HG02763 (cell line): ENCODE results near the gene IGSF21.

Experiments used
- ATAC-seq: cut with Tn5 transposase; IDR thresholded peaks from one replicate; pipeline ENCODE4 v1.9.1; 2021; ENCODE audit warnings: mild to moderate bottlenecking, moderate library complexity; ENCODE audit not compliant: unreplicated experiment

IGSF21 gene

DNA sequence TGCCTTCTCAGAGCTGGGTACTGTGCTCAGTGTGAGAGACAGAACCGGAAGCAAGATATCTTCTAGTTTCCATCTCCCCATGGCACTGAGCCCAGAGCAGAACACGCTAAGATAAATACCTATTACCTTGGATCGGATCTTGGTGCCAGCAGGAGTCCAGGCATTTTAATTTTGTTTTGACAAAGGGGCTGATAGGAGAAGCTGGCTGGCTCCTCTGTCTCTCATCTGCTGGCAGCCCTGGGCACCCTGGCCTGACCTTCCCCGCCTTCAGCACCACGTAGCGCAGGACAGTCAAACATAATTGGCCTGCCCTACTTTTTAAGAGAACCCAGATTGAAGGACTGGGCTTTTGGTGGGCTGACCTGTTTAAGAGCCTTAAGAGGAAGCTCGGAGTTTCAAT lies 212.5 kb downstream of the IGSF21 start:
- no peak for ATAC-seq

DNA sequence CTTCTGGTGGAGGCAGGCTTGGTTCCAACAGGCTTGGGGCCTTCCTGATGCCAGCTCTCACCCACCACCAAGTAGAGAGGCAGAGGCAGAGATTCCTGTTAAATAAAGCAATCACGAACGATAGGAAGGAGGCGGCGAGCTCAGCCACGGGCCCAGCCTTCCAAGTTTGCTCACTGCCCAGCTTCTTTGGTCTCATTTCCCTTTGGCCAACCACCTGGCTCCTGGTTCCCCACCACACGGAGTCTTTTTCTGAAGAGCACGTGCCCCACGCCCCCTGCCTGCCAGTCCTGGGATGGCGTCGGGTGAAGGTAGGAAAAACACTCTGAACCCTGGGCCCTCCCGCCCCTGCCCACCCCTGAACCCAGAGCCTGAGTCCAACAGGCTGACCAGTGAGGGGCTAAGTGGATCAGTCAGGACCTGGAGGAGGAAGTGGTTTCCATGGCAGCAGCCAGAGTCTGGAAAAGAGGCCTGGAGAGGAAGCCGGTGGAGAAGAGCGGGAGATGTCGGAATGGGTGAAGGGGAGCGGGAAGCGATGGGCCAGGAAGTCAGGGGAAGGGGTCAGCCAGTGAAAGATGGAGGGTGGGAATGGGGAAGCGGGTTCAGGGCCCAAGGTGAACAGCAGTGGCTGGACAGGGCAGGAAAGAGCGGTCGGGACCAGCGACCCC lies 214.9 kb downstream of the IGSF21 start:
- no peak for ATAC-seq

DNA sequence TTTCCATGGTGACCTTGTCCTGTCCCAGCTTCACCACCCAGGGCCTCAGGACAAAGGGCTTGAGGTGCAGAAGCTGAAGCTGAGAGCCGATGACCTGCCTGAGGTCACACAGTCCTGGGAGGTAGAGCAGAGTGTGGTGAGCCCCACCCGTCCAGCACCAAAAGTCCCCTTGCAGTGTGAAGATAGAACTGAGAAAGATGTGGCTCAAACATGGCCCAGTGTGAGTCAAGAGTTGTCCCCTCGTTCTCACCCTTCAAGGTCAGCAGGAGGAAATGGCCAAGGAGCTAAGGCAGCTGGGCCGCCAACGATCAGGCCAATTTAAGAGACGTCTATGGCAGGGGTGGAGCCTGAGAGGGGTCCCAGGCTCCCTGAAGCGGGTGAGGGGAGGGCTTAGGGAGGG lies 215.7 kb downstream of the IGSF21 start:
- no peak for ATAC-seq

DNA sequence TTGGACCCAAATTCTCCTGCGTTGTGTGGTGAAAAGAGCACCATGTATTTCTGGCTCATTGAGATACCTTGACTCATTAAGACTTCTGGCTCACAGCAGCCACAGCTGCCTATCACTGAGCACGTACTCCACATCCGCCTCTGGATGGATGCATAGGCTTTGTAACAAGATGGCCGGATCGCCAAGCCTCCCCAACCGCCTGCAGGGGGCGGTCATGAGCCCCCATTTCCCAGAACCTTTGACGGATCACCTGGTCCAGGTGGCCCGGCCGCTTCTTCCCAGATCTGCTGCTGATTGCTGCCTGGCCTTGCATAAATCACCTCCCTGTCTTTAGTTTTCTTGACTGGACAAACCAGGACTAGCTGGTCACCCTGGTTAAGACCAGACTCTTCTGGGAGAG lies 216.6 kb downstream of the IGSF21 start:
- no peak for ATAC-seq

DNA sequence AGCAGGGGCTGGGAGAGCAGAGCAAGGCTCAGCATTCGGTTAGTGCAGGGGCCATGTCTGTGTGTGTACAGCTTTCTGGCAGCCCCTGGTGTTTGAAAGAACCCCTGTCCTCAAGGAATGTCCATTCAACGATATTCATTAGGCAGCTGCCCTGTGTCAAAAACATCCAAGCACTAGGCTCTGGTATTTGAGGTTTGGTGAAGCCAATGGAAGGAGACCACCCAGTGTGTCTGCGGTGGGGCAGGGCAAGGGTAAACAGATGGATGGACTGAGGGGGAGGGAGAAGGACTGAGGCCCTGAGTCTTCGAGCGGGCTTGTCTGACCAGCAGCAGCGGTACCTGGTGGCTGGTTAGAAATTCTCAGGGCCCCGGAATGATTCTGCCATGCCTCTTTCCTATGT lies 217.5 kb downstream of the IGSF21 start:
- no peak for ATAC-seq

DNA sequence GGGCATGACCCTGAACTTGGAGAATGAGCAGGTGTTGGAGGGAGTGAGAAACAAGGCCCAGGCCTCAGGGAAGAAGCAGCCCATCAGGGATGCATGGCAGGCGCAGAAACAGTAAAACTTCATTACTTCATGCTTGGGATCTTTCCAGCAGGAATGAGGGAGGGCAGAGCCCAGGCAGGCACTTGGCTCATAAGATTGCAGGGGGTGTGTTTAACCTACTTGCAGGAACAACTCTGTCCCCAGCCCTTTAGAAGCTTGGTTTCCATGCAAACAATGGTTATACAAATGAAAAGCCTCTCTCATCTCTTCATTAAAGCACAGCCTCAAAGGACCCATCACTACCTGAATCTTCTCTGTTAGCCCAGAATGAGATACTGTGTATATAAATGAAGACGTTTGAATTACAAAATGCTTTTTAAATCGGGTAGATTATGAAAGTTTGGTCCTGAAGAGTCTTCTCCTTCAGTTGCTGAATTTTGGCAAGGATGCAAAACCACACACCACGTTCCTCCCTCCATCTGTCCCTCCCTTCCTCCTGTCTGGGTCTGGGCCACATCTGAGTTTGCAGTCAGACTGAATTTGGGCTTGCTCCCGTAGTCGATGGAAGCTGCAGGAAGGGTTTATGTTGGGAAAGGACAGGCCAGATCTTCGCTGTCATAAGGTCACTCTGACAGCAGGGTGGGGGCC lies 218.8 kb downstream of the IGSF21 start:
- ATAC-seq = no peak

DNA sequence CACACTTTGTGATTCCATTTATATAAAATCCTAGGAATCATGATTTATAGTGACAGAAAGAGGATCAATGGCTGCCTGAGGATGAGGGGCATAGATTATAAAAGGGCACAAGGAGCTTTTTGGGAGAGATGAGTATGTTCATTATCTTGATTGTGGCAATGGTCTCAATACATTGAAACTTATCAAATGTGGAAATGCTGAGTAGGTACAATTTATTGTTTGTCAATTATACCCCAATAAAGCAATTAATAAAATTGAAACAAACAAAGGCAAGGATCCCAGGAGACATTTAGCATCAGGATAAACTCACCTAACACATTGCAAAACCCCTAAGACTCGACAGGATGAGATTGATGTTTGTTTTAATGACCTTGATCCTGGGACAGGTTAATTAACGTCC lies 220.1 kb downstream of the IGSF21 start:
- no peak for ATAC-seq

DNA sequence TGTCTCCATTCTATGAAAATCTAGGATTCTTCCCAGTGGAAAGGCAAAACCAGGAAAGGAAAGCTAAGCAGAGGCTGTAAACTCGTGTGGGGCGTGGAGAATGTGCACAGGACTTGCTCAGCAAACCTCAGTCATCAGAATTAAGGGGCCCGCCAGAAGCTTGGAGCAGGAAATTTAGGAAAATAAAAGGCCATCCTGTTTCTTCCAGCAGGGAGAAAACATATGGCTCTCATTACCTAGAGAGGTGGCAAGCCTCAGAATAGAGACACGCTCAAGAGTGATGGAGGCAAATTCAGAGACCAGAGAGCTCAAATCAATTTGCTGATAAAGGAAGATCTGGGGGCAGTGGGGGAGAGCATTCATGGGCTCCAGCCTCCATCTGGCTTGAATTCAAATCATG lies 221.2 kb downstream of the IGSF21 start:
- no peak for ATAC-seq

DNA sequence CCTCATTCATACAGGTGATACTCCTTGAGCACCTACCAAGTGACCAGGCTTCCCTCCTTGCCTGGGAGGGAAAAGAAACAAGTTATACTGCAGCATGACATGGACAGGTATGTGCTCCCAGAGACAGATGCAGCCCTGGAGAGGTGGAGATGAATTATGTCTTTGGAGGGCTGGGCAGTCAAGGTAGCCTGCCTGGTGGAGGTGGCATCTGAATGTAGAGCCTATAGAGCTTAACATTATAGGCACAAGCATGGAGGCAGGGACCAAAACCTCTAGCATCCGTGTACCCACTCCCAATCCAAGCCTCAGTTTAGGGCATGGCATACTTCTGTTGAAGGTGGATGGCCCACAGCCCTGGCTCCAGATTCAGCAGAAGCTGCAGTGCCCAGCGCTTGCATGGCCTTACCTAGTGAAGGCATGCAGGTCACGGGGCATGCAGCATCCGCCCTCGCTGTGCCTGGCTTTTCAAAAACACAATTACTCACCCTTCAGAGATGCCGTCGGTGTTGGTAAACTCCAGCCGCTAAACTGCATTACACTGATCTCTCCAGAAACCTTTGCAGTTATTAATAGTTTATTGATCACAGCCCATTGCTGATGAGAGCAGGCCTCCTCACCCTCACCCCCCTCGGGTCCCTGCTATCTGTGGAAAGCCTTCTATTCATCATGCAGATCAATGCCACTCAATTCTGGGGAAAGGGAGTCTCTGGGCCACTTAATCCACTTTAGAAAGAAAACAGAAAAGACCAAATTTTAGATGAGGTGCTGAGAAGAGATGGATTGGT lies 222.1 kb downstream of the IGSF21 start:
- no peak for ATAC-seq

DNA sequence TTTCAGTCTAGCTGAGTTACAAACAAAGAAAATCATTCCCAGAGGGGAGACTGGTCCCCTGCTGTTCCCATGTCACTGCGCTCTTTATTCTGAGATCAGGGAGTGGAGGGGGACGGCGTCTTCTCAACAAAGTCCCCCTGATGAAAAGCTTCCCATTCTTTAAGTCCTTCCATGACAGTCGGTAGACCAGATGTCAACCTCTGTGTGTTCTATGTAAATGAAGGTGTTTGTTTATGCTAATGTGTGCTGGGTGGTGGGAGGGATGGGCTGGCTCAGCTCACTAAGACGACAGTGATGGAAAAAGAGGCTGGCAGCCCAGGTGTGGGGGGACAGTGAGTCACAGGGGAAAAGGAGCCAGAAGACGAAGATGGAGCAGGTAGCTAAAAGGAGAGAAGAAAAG lies 225.0 kb downstream of the IGSF21 start:
- no peak for ATAC-seq

DNA sequence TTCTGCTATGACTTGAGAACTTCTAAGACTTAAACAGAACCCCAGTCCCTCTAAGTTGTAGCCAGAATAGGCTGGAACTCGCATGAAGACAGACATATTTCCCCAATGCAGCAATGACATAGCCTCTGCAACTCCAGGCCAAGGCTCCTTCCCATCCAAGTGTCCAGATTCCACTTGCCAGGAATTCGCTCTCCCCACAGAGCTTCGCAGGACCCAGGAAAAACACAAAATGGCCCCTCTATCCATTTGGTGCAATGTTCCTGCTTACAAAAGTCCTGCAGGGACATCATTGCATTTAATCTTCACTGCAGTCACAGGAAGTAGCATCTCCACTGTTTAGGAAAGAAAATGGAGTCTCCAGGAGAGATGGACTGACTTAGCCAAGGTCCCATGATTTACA lies 225.6 kb downstream of the IGSF21 start:
- no peak for ATAC-seq

DNA sequence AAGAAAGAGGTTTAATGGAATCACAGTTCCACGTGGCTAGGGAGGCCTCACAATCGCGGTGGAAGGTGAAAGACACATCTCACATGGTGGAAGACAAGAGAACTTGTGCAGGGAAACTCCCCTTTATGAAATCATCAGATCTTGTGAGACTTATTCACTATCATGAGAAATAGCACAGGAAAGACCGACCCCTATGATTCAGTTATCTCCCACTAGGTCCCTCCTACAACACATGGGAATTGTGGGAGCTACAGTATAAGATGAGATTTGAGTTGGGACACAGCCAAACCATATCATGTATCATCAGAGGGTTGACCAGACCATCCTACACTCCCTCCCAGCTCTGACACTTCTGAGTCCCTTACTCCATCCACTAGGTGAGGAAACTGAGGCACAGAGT lies 229.2 kb downstream of the IGSF21 start:
- ATAC-seq = no peak

DNA sequence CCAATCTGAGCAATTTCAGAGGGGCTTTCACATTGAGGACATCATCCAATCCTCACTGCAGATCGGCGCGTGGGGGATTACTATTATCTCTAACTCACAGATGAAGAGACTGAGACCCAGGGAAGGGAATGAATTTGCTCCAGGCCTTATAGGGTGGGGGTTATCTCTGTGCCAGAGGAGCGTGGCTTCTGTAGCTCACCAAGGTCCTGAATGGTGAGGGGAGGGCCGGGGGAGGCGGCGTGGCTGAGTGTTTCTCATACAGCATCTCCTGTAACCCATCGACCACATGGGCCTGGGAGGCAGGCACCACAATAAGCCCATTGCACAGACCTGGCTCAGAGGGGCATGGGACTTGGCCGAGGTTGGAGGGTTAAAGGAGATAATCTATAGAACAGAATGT lies 230.2 kb downstream of the IGSF21 start:
- no peak for ATAC-seq

DNA sequence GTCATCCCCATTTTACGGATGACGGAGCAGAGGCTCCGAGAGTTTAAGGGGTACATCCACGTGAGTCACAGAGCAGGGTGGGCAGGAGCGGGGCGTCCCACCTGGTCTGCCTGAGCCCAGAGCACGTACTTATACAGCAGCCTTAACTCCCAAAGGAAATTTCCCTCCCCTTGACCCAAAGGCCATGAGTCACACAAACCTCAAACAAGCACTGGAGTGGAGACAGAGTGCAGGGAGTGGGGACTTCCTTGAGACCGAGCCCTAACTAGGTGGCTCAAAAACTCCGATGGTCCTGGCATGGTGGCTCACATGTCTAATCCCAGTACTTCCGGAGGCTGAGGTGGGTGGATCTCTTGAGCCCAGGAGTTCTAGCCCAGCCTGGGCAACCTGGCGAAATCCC lies 231.6 kb downstream of the IGSF21 start:
- no peak for ATAC-seq

DNA sequence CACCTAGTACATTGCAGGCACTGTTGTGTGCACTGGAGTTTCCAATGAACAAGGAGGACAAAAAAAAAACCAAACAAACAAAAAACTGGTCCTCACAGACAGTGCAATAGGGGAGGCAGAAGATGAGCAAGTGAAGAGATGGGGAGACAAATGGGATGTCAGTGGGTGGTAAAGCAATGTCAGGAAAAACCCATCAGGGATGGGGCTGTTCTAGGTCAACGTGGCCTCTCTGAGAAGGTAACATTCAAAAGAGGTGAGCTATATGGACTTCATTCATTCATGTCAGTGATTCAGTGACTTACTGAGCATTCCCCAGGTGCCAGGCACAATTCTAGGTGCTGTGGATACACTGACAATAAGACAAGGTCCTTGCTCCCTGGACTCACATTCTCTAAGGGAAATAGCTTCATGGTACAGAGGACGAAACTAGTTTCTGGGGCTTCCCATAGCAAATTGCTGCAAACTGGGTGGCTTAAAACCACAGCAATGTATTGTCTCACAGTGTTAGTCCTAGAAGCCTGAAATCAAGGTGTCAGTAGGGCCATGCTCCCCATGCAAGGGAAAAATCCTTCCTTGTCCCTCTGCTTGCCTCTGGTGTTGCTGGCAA lies 232.7 kb downstream of the IGSF21 start:
- ATAC-seq = no peak

DNA sequence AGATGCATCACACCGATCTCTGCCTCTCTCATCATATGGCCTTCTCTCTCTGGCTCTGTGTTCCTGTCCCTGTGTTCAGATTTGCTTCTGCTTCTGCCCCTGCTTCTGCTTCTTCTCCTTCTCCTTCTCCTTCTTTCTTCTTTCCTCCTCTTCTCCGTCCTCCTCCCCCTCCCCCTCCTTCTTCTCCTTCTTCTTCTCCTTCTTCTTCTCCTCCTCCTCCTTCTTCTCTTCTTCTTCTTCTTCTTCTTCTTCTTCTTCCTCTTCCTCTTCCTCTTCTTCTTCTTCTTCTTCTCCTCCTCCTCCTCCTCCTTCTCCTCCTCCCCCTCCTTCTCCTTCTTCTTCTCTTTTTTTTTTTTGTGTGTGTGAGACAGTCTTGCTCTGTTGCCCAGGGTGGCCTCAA lies 233.2 kb downstream of the IGSF21 start:
- no peak for ATAC-seq

DNA sequence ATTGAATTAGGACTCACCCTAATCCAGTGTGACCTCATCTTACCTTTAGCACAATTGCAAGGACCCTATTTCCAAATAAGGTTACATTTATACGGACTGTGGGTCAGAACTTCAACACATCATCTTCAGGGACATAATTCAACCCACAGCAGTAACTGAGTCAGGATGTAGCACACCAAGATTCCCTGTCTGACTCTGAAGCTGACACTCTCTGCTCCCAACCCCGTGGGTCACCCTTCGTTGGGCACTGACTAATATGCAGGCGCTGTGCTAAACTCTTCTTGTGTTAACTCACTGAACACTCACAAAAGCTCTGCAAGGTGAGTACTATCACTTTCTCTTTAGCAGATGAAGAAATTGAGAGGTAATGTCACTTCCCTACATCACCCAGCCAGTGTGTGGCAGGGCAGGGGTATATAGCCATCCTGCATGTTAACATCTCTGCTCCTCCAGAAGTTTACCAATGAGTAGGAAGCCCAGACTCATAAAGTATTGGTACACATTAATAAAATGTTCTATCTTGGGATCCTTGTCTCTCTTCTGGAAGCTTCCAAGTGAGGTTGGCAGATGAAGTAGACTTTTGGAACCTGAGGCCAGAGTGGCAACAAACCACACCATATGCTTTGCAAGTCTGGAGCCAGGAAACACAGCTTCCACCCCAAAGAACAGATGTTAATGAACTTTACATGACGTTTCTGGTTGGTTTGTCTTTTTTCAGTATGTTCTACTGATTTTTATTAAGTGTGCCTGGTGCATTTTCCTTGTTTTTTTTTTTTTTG lies 233.9 kb downstream of the IGSF21 start:
- no peak for ATAC-seq

DNA sequence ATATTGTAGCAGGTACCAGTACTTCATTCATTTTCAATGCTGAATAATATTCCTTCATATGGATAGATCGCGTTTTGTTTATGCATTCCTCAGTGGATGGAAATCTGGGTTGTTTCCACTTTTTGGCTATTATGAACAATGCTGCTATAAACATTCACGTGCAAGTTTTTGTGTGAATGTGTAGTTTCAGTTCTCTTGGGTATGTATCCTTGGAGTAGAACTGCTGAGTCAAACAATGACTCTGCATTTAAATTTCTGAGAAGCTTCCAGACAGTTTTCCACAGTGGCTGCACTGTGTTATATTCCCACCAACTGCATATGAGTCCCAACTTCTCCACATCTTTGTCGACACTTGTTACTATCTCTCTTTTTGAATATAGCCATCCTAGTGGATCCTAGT lies 235.1 kb downstream of the IGSF21 start:
- no peak for ATAC-seq

DNA sequence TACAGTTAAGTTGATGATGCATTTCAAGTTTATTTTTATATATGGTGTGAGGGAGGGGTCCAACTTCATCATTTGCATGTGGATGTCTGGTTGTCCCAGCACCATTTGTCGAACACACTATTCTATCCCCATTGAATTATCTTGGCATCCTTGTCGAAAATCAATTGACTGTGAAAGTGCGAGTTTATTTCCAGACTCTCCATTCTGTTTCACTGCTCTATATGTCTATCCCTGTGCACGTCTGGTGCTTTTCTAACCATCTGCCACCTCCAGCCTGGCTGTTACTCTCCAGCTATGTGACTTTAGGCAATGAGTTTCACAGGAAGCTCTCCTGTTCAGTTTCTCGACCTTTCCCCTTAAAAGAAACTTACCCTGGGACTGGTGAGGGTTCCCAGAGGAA lies 236.0 kb downstream of the IGSF21 start:
- no peak for ATAC-seq

DNA sequence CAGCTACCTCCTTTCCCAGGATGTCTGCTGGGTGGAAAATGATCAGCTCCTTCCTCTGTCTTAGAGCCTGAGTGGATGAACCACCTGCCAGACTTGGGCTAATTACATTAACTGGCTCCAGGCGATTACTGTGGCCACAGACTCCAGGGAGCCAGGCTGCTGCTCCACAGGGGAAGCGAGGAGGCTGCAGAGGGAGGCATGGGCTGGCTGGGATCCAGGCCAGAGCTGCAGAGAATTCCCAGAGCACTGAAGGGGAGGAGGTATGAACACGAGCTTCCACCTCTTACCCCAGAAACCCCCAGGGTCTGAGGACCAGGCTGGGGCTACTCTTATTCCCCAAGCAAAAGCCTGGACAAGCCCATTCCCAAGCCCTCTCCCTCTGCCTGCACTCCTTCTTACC lies 237.2 kb downstream of the IGSF21 start:
- ATAC-seq = no peak

DNA sequence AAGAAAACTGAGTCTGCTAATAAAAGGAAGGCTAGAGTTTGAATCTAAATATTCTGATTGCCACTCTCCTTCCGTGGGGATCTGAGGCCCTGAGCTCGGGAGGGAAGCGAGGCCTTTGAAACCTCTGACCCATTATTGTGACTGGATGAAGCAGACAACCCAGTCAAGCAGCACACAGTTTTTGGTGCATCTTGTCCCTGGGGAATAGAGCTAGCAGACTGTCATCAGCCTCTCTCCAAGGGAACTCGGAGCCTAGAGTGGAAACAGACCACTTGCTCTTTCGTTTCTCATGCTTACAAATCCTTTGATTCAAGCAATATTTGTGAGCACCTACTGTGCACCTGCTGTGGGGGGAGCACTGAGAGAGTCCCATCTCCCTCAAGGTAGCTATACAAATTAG lies 240.0 kb downstream of the IGSF21 start:
- ATAC-seq = no peak
